ENCODE results near the gene DUXA. TPM values are rescaled to one million over a fixed set of nuclear protein-coding genes. Genes with fewer than 3 reads are reported as not detected.

Gene DUXA
- total RNA-seq, 1 experiment from 2014 or later: not detected

- no peaks in the 10 kb centered on the region for H3K4me1 Mint-ChIP-seq
- peaks cover 7% of the 10 kb centered on the region; the same call in 1 of the 2 replicates for H3K27me3 Mint-ChIP-seq (ENCODE audit: low read depth)
- peaks cover 41% of the 10 kb centered on the region for H3K9me3 Mint-ChIP-seq
- no peak overlapping the region for H3K27ac Mint-ChIP-seq
- TF ChIP-seq HMGXB4 (CRISPR knock-in tag; IDR thresholded peaks at IDR 0.05) (no peak), PRDM15 (CRISPR knock-in tag; IDR thresholded peaks at IDR 0.05) (no peak)
- POLR2A ChIA-PET: no interaction called here
- CTCF ChIA-PET: no interaction called here
- no peak for ATAC-seq
- no peak for DNase-seq (ENCODE audit: low spot score)
- H3K4me3 Mint-ChIP-seq: no peak overlapping the region
- peaks cover 25% of the 10 kb centered on the region for H3K36me3 Mint-ChIP-seq
Measured at GRCh38 chr19:57105976-57106721, 61.1 kb downstream of the DUXA start.

Other genes with a start within 250 kb of the DUXA start
- gene USP29, start 47.5 kb downstream of the DUXA start, total RNA-seq (2021): not detected in 3 replicates
- gene ZIM3, start 22.3 kb downstream of the DUXA start, total RNA-seq (2021): not detected in 3 replicates
- 24.0 to 27.0 TPM (median 26.6 TPM) in 3 replicates for gene ZNF264, start 24.0 kb upstream of the DUXA start, total RNA-seq (2021)
- 3.6 to 6.7 TPM (median 5.1 TPM) in 3 replicates for gene AURKC, start 63.5 kb upstream of the DUXA start, total RNA-seq (2021)
- 16.1 to 18.2 TPM (median 17.9 TPM) in 3 replicates for gene ZNF805, start 73.1 kb upstream of the DUXA start, total RNA-seq (2021)
- gene ZNF460, start 113.0 kb upstream of the DUXA start, total RNA-seq (2021): 50.8 to 62.9 TPM (median 52.2 TPM) in 3 replicates
- 8.3 to 8.9 TPM (median 8.4 TPM) in 3 replicates for gene ZNF543, start 153.0 kb upstream of the DUXA start, total RNA-seq (2021)
- 10.4 to 11.0 TPM (median 10.8 TPM) in 3 replicates for gene ZNF304, start 183.8 kb upstream of the DUXA start, total RNA-seq (2021)
- 10.5 to 11.7 TPM (median 10.5 TPM) in 3 replicates for gene TRAPPC2B, start 196.1 kb upstream of the DUXA start, total RNA-seq (2021)
- 2.3 to 2.7 TPM (median 2.4 TPM) in 3 replicates for gene ZNF547, start 196.1 kb upstream of the DUXA start, total RNA-seq (2021)
- 10.8 to 14.2 TPM (median 11.3 TPM) in 3 replicates for gene ZNF548, start 222.4 kb upstream of the DUXA start, total RNA-seq (2021)
- gene ZNF17, start 243.7 kb upstream of the DUXA start, total RNA-seq (2021): 6.7 to 10.3 TPM (median 7.7 TPM) in 3 replicates